GM20000 (cell line): ENCODE data around the gene DST.
"Not testable (repeated sequence)": the region's sequence is repeated elsewhere in the genome, so short reads cannot be mapped to it uniquely, and the experiment has no call there.

Experiments
- DNase-seq: peaks from one replicate; pipeline ENCODE4 v3.0.0; 2012; ENCODE audit warnings: low spot score
- TF ChIP-seq, protein P1 (sequence below): IDR thresholded peaks from 2 replicates; pipeline ENCODE4 v1.5.1; 2012; ENCODE audit warnings: mild to moderate bottlenecking, control low read depth; ENCODE audit errors: extremely low read depth, missing control alignments

The DST gene

GRCh38 chr6:56499095-56499494 lies 143.6 kb downstream of the DST start:
- TF ChIP-seq, protein P1, sequence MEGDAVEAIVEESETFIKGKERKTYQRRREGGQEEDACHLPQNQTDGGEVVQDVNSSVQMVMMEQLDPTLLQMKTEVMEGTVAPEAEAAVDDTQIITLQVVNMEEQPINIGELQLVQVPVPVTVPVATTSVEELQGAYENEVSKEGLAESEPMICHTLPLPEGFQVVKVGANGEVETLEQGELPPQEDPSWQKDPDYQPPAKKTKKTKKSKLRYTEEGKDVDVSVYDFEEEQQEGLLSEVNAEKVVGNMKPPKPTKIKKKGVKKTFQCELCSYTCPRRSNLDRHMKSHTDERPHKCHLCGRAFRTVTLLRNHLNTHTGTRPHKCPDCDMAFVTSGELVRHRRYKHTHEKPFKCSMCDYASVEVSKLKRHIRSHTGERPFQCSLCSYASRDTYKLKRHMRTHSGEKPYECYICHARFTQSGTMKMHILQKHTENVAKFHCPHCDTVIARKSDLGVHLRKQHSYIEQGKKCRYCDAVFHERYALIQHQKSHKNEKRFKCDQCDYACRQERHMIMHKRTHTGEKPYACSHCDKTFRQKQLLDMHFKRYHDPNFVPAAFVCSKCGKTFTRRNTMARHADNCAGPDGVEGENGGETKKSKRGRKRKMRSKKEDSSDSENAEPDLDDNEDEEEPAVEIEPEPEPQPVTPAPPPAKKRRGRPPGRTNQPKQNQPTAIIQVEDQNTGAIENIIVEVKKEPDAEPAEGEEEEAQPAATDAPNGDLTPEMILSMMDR, result no peak
- no peak for DNase-seq

GRCh38 chr6:56497691-56498090 lies 145.0 kb downstream of the DST start:
- TF ChIP-seq, protein P1, result no peak
- DNase-seq, result no peak

DNA sequence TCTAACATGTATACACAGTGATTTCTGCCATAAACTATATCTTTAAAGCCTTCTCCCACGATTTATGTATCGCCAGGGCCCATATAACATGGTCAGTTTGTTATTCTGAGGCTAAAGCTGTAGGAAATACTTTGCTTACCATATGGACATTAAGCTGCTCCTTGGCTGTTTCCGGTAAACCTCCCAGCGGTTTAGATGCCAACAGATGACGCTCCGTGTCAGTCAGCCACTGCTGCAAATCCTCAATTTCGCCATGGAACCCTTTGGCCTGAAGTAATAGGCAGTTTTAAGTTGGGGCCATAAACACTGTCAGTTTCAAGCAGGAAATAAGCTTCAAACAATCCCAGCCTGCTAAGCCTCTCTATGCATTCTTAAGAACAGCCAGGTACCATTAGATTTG lies 145.4 kb downstream of the DST start:
- DNase-seq, result no peak
- TF ChIP-seq, protein P1, result no peak

GRCh38 chr6:56496650-56497049 lies 146.0 kb downstream of the DST start:
- DNase-seq, result not testable (repeated sequence)

GRCh38 chr6:56495654-56496053 lies 147.0 kb downstream of the DST start:
- DNase-seq, result no peak
- TF ChIP-seq, protein P1, result no peak

- TF ChIP-seq, protein P1, result no peak
- DNase-seq, result no peak
These were observed 150.9 kb downstream of the DST start for GRCh38 chr6:56491606-56492328.

GRCh38 chr6:56490993-56491392 lies 151.7 kb downstream of the DST start:
- TF ChIP-seq, protein P1, result no peak
- no peak for DNase-seq

- TF ChIP-seq, protein P1, result no peak
These were observed 153.1 kb downstream of the DST start for GRCh38 chr6:56489559-56489958.

More at GRCh38 chr6:56489559-56489958, 153.1 kb downstream of the DST start:
- DNase-seq, result no peak
